GM21423 (cell line): Measurements from ENCODE around the gene TNFSF10.

ENCODE experiments used
- ATAC-seq: cut with Tn5 transposase; IDR thresholded peaks from one replicate; pipeline ENCODE4 v1.9.1; 2021; ENCODE audit warnings: mild to moderate bottlenecking, moderate library complexity; ENCODE audit not compliant: unreplicated experiment

TNFSF10 gene

GRCh38 chr3:172518929-172519640 lies 4.1 kb downstream of the TNFSF10 start:
- ATAC-seq = no peak

- no peak for ATAC-seq
These were observed 5.3 kb downstream of the TNFSF10 start for GRCh38 chr3:172517859-172518466.

- ATAC-seq = no peak
These were observed 6.7 kb downstream of the TNFSF10 start for GRCh38 chr3:172516318-172517214.

- no peak for ATAC-seq
These were observed 7.9 kb downstream of the TNFSF10 start for GRCh38 chr3:172515130-172515918.

GRCh38 chr3:172514678-172515077 lies 8.6 kb downstream of the TNFSF10 start:
- no peak for ATAC-seq

GRCh38 chr3:172513488-172513887 lies 9.7 kb downstream of the TNFSF10 start:
- no peak for ATAC-seq

GRCh38 chr3:172511783-172512762 lies 11.2 kb downstream of the TNFSF10 start:
- peak; percentile 76 for ATAC-seq

GRCh38 chr3:172506094-172506493 lies 17.1 kb downstream of the TNFSF10 start:
- ATAC-seq = no peak

- no peak for ATAC-seq
These were observed 21.7 kb downstream of the TNFSF10 start for GRCh38 chr3:172501540-172501939.

- ATAC-seq = peak; percentile 81
These were observed 33.0 kb downstream of the TNFSF10 start for GRCh38 chr3:172490198-172490669.

- no peak for ATAC-seq
These were observed 45.1 kb downstream of the TNFSF10 start for GRCh38 chr3:172478116-172478515.

GRCh38 chr3:172476347-172476746 lies 46.9 kb downstream of the TNFSF10 start:
- ATAC-seq = no peak

GRCh38 chr3:172475703-172476102 lies 47.5 kb downstream of the TNFSF10 start:
- no peak for ATAC-seq

- ATAC-seq = no peak
These were observed 51.3 kb downstream of the TNFSF10 start for GRCh38 chr3:172471903-172472302.

- ATAC-seq = no peak
These were observed 52.6 kb downstream of the TNFSF10 start for GRCh38 chr3:172470588-172470987.

- no peak for ATAC-seq
These were observed 55.9 kb downstream of the TNFSF10 start for GRCh38 chr3:172467170-172467824.

GRCh38 chr3:172466553-172467130 lies 56.6 kb downstream of the TNFSF10 start:
- no peak for ATAC-seq

- ATAC-seq = no peak
These were observed 57.9 kb downstream of the TNFSF10 start for GRCh38 chr3:172465281-172465680.

- no peak for ATAC-seq
These were observed 58.9 kb downstream of the TNFSF10 start for GRCh38 chr3:172464306-172464705.
